PC-9 (cell line): ENCODE results near the gene BAIAP2. TPM values are rescaled to one million over a fixed set of nuclear protein-coding genes. Genes with fewer than 3 reads are reported as not detected.

ENCODE experiments used
- BruUV-seq: library from RNA; stranded (reverse); fragments of 400-500 nt; replicated peaks from 2 replicates; lab custom pipeline; 2021; lab: Mats Ljungman, UMichigan
- CTCF ChIA-PET: fragments of 300-600 bp; sonication (Branson Sonifier 250); formaldehyde crosslinking; loops from one replicate; lab custom pipeline; 2022; ENCODE audit warnings: antibody characterized with exemption; lab: Charles Lee
- POLR2A ChIA-PET: fragments of 300-600 bp; sonication (Branson Sonifier 250); formaldehyde crosslinking; loops from one replicate; lab custom pipeline; 2022; ENCODE audit warnings: antibody characterized with exemption; ENCODE audit not compliant: unreplicated experiment; lab: Charles Lee
- DNase-seq, 2 experiments: peaks; one replicate each; pipeline versions ENCODE4 v3.0.0 to v3.0.0-alpha.2; 2015 to 2022; ENCODE audit warnings: mixed read lengths in 1 of 2
- H2AFZ ChIP-seq: fragments of 200-600 bp; sonication (generic); 2 replicates; pipeline ENCODE4 v1.8.1; 2017; ENCODE audit warnings: antibody characterized with exemption
- H3F3A ChIP-seq: fragments of 200-600 bp; sonication (generic); 2 replicates; pipeline ENCODE4 v1.8.1; 2017; ENCODE audit warnings: antibody characterized with exemption, mild to moderate bottlenecking, low read depth; ENCODE audit not compliant: insufficient read depth
- H3K27ac ChIP-seq: fragments of 200-600 bp; sonication (generic); 2 replicates; pipeline ENCODE4 v1.6.1; 2016; ENCODE audit warnings: mixed run types
- H3K27me3 ChIP-seq: fragments of 200-600 bp; sonication (generic); 2 replicates; pipeline ENCODE4 v1.6.1; 2016; ENCODE audit warnings: low read depth, mixed run types; ENCODE audit not compliant: insufficient read depth
- H3K36me3 ChIP-seq: fragments of 200-600 bp; sonication (generic); 2 replicates; pipeline ENCODE4 v1.6.1; 2016; ENCODE audit warnings: low read depth, mixed run types
- H3K4me1 ChIP-seq: fragments of 200-600 bp; sonication (generic); replicated peaks from 2 replicates; pipeline ENCODE4 v1.6.1; 2016; ENCODE audit warnings: mixed run types; ENCODE audit not compliant: insufficient read depth
- H3K4me2 ChIP-seq: fragments of 200-600 bp; sonication (generic); 2 replicates; pipeline ENCODE4 v1.6.1; 2017; ENCODE audit warnings: mixed run types
- H3K4me3 ChIP-seq: fragments of 200-600 bp; sonication (generic); 2 replicates; pipeline ENCODE4 v1.6.1; 2016; ENCODE audit warnings: mixed run types
- H3K79me2 ChIP-seq: fragments of 200-600 bp; sonication (generic); 2 replicates; pipeline ENCODE4 v1.6.1; 2017; ENCODE audit warnings: low read depth, mixed run types
- H3K9me2 ChIP-seq: fragments of 200-600 bp; sonication (generic); 2 replicates; pipeline ENCODE4 v1.8.1; 2017; ENCODE audit warnings: mild to moderate bottlenecking; ENCODE audit not compliant: insufficient read depth
- H3K9me3 ChIP-seq: fragments of 200-600 bp; sonication (generic); 2 replicates; pipeline ENCODE4 v1.8.1; 2016; ENCODE audit warnings: low read depth; ENCODE audit not compliant: insufficient read depth
- H4K20me1 ChIP-seq: fragments of 200-600 bp; sonication (generic); 2 replicates; pipeline ENCODE4 v1.8.1; 2017; ENCODE audit not compliant: insufficient read depth
- CTCF ChIP-seq: fragments of 200-600 bp; sonication (generic); conservative IDR thresholded peaks from 2 replicates; pipeline ENCODE4 v1.6.1; 2017; ENCODE audit warnings: mixed run types, antibody characterized with exemption, mild to moderate bottlenecking, moderate library complexity
- EZH2 ChIP-seq: fragments of 200-600 bp; sonication (generic); IDR thresholded peaks from 2 replicates; pipeline ENCODE4 v1.8.0; 2017; ENCODE audit warnings: antibody characterized with exemption, low read depth
- intact Hi-C: fragments of 100-400 bp; cut with micrococcal nuclease; formaldehyde crosslinking; loops from one replicate; pipeline ENCODE4 v1.10.0; 2022; ENCODE audit not compliant: unreplicated experiment
- total RNA-seq: library from RNA; stranded (reverse); gene quantifications from 2 replicates; pipeline ENCODE4 v1.2.3, GENCODE V29; 2021

Gene BAIAP2
- total RNA-seq, 1 experiment from 2014 or later = 125 TPM

- TF ChIP-seq CTCF (no peak), EZH2 (no peak)
- peaks cover 73% of the 10 kb centered on the region for H3K4me1 ChIP-seq
- H3K4me3 ChIP-seq = no peak overlapping the region
- no peaks in the 10 kb centered on the region; the same call in 1 of the 2 replicates for H4K20me1 ChIP-seq
- no peaks in the 10 kb centered on the region for H3K9me2 ChIP-seq
- peaks cover 89% of the 10 kb centered on the region for H3K79me2 ChIP-seq
- DNase-seq = peak; percentile 43 to 79
- peaks cover 29% of the 10 kb centered on the region; the same call in 1 of the 2 replicates for H3F3A ChIP-seq
- no TSS peak for BruUV-seq
- CTCF ChIA-PET = interaction anchor here (0.9 kb wide), 1 partner anchor 20 kb away, joined by 3 read pairs; no protein-coding TSS in a partner anchor
- H3K36me3 ChIP-seq = no peaks in the 10 kb centered on the region
- no peaks in the 10 kb centered on the region for H3K27me3 ChIP-seq
- H3K27ac ChIP-seq = peak overlapping the region; percentile 69
- H3K4me2 ChIP-seq = peak overlapping the region; percentile 79
- H2AFZ ChIP-seq = no peak overlapping the region
- H3K9me3 ChIP-seq = no peaks in the 10 kb centered on the region
- intact Hi-C loops = loop anchor here (1.0 kb wide), 1 partner anchor 27 kb away; no protein-coding TSS in a partner anchor
- POLR2A ChIA-PET = interaction anchor here (0.6 to 1.1 kb wide), 3 partner anchors 8 to 255 kb away, joined by 3 to 7 read pairs (median 4); no protein-coding TSS in a partner anchor
Measured at GRCh38 chr17:81044764-81045589, 10.0 kb downstream of the BAIAP2 start.

GRCh38 chr17:81045590-81046095, 10.7 kb downstream of the BAIAP2 start:
- intact Hi-C loops = no loop called here
- H3K4me3 ChIP-seq = no peak overlapping the region
- no peak for DNase-seq
- H3K27ac ChIP-seq = no peak overlapping the region
- peaks cover 71% of the 10 kb centered on the region for H3K4me1 ChIP-seq
- POLR2A ChIA-PET = interaction anchor here (0.7 kb wide), 1 partner anchor 8 kb away, joined by 3 read pairs; no protein-coding TSS in a partner anchor
- H3K9me3 ChIP-seq = no peaks in the 10 kb centered on the region
- H2AFZ ChIP-seq = no peak overlapping the region
- no peaks in the 10 kb centered on the region for H3K36me3 ChIP-seq
- H3F3A ChIP-seq = peaks cover 29% of the 10 kb centered on the region
- H4K20me1 ChIP-seq = no peaks in the 10 kb centered on the region; the same call in 1 of the 2 replicates
- CTCF ChIA-PET = no interaction called here
- H3K79me2 ChIP-seq = peaks cover 83% of the 10 kb centered on the region
- H3K4me2 ChIP-seq = no peak overlapping the region
- TF ChIP-seq EZH2 (no peak), CTCF (no peak)
- no TSS peak for BruUV-seq
- H3K9me2 ChIP-seq = no peaks in the 10 kb centered on the region
- H3K27me3 ChIP-seq = no peaks in the 10 kb centered on the region

GRCh38 chr17:81046132-81046769, 11.3 kb downstream of the BAIAP2 start:
- H3K4me1 ChIP-seq = peaks cover 71% of the 10 kb centered on the region

More at GRCh38 chr17:81046132-81046769, 11.3 kb downstream of the BAIAP2 start:
- peaks cover 80% of the 10 kb centered on the region for H3K79me2 ChIP-seq
- no peaks in the 10 kb centered on the region; the same call in 1 of the 2 replicates for H4K20me1 ChIP-seq
- BruUV-seq = no TSS peak
- H3K4me3 ChIP-seq = no peak overlapping the region
- intact Hi-C loops = no loop called here
- H3K36me3 ChIP-seq = no peaks in the 10 kb centered on the region
- no peak overlapping the region for H3K27ac ChIP-seq
- peaks cover 35% of the 10 kb centered on the region for H3F3A ChIP-seq
- ChIA-PET POLR2A (no interaction called here), CTCF (no interaction called here)
- no peaks in the 10 kb centered on the region for H3K27me3 ChIP-seq
- no peaks in the 10 kb centered on the region for H3K9me3 ChIP-seq
- no peak overlapping the region for H3K4me2 ChIP-seq
- TF ChIP-seq EZH2 (no peak), CTCF (no peak)
- H3K9me2 ChIP-seq = no peaks in the 10 kb centered on the region
- no peak for DNase-seq
- H2AFZ ChIP-seq = no peak overlapping the region
